ENCODE measurements around the gene MVB12B.

The MVB12B gene

DNA sequence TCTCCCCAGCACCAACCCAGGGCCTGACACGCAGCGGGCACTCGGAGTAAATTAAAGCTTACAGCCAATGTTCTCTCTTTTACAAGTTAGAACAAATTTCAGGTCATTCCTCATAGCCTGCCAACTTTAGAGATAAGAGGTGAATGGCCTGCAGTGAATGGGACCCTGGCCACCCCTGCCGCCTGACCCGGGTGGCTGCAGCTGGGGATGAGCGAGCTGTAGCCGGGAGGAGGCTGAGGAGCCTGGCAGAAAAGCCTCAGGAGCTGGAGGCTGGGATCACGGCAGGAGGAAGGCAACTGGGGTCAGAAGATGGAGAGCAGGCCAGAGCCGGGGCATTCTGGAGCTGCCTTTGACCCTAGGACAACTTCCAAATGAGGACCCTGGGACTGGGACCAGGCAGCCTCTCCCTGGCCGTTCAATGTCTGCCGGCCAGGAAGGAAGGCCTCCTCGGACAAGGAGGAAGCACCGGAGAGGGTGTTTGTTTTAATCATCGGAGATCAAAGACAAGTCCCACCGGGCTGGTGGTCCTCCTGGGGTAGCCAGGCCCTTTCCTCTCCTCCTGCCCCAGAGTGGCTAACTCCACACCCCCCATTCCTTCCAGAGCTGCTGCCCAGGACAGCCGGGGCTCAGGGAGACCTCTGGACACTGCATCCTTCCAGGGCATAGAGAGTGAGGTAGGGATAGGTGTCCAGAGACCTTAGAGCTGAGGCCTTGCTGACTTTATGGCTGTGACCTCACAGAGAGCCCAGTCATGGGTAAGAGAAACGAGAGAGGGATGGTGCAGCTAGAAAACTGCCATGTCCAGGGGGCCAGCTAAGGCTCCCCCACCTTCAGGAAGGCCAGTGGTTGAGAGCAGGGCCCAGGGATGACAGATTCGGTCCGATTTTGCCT lies 199.8 kb downstream of the MVB12B start:
- TF ChIP-seq, protein P1, sequence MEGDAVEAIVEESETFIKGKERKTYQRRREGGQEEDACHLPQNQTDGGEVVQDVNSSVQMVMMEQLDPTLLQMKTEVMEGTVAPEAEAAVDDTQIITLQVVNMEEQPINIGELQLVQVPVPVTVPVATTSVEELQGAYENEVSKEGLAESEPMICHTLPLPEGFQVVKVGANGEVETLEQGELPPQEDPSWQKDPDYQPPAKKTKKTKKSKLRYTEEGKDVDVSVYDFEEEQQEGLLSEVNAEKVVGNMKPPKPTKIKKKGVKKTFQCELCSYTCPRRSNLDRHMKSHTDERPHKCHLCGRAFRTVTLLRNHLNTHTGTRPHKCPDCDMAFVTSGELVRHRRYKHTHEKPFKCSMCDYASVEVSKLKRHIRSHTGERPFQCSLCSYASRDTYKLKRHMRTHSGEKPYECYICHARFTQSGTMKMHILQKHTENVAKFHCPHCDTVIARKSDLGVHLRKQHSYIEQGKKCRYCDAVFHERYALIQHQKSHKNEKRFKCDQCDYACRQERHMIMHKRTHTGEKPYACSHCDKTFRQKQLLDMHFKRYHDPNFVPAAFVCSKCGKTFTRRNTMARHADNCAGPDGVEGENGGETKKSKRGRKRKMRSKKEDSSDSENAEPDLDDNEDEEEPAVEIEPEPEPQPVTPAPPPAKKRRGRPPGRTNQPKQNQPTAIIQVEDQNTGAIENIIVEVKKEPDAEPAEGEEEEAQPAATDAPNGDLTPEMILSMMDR (IDR thresholded peaks at IDR 0.05; ENCODE audit: low read depth, low read length, missing control alignments) = no peak
- no peak for DNase-seq (ENCODE audit: extremely low read depth, low read depth)
- no peak overlapping the region for H3K4me3 ChIP-seq (replicated peaks; ENCODE audit: low read depth, low read length)

DNA sequence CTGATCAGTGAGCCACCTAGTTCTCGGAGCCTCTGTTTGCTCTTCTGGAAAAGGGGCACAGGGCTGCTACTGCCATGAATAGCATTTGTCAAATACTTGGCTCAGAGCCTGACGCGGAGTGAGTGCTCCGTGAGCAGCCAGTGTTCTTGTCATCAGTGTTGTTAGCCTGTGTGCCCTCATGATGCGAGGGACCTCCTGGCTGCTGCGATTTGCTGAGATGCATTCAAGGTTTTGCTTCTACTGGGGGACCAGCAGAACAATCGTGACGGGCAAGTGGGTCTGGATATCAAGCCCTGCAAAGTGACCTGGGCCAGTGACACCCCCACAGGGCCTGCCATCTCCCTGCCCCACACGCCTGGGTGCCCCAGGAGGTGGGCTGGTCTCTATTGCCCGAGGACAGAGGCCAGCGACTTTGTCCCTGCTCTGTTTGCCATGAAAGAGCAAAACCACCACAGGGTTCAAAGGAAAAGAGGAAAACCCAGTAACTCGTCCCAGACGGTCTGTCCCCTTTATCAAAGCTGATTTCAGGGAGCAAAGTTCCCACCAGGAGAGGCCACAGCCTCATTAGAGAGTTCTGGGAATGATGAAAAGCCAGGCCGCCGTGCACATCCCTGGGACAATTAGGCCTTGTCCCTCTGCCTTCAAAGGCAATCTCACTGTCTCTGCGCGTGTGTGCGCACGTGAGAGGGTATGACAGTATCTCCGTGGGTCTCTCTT lies 200.6 kb downstream of the MVB12B start:
- DNase-seq (ENCODE audit: extremely low read depth, low read depth) = no peak
- H3K4me3 ChIP-seq (replicated peaks; ENCODE audit: low read depth, low read length) = no peak overlapping the region
- TF ChIP-seq, protein P1 (IDR thresholded peaks at IDR 0.05; ENCODE audit: low read depth, low read length, missing control alignments) = no peak

DNA sequence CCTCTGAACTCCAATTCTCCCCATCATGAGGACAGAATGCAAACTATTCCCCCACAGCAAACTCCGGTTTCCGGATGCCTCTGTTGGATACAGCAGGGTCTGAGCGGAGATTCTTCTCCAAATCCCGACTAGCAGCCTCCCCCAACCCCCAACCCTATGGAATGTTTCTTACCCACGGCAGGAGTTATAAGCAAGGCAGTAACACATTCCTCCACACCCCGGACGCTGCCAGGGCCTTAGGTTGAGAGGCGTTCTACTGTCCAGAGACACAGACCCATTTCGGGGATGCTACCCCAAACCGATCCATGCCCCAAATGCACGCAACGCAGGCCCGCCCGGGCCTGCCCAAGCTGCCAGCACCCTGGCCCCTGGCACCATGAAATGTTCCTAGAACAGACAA lies 201.5 kb downstream of the MVB12B start:
- no peak overlapping the region for H3K4me3 ChIP-seq (replicated peaks; ENCODE audit: low read depth, low read length)
- no peak for DNase-seq (ENCODE audit: extremely low read depth, low read depth)

GRCh38 chr9:126528915-126529314 lies 202.3 kb downstream of the MVB12B start:
- TF ChIP-seq, protein P1 (IDR thresholded peaks at IDR 0.05; ENCODE audit: low read depth, low read length, missing control alignments) = no peak
- DNase-seq (ENCODE audit: extremely low read depth, low read depth) = no peak
- H3K4me3 ChIP-seq (replicated peaks; ENCODE audit: low read depth, low read length) = no peak overlapping the region

More for the DNA sequence above, 201.5 kb downstream of the MVB12B start:
- TF ChIP-seq, protein P1 (IDR thresholded peaks at IDR 0.05; ENCODE audit: low read depth, low read length, missing control alignments) = no peak

GRCh38 chr9:126531035-126531571 lies 204.5 kb downstream of the MVB12B start:
- H3K4me3 ChIP-seq (replicated peaks; ENCODE audit: low read depth, low read length) = no peak overlapping the region
- TF ChIP-seq, protein P1 (IDR thresholded peaks at IDR 0.05; ENCODE audit: low read depth, low read length, missing control alignments) = no peak
- no peak for DNase-seq (ENCODE audit: extremely low read depth, low read depth)

DNA sequence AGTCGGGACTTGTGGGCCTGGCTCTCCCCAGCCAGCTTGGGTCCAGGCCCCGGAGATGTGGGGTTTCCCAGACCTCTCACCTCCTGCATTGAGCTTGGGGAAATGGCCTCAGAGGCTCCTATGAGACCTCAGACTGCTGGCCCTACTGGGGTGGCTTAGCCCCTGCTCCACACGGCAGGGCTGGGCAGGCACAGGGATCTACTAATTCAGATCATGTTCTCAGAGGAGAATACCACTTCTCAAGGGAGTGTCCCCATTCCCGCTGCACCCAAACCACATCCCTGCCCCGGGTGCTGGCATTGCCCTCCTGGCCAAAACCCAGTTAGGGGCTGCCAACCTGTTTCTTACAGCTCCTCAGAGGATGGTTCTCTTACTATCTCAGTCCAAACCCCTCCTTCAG lies 205.0 kb downstream of the MVB12B start:
- no peak overlapping the region for H3K4me3 ChIP-seq (replicated peaks; ENCODE audit: low read depth, low read length)
- TF ChIP-seq, protein P1 (IDR thresholded peaks at IDR 0.05; ENCODE audit: low read depth, low read length, missing control alignments) = no peak
- DNase-seq (ENCODE audit: extremely low read depth, low read depth) = no peak

Data from HFF-Myc (cell line).